SJSA1 (cell line): ENCODE measurements around the gene SNRK. TPM values are rescaled to one million over a fixed set of nuclear protein-coding genes. Genes with fewer than 3 reads are reported as not detected.

Experiments
- DNase-seq, 2 experiments: peaks; one replicate each; pipeline ENCODE4 v3.0.0-alpha.2; 2015 to 2020; ENCODE audit warnings: low spot score in 2 of 2, low read depth in 1 of 2
- H3K27ac ChIP-seq: fragments of 250-450 bp; sonication (Bioruptor Pico); 2 replicates; pipeline ENCODE4 v1.5.1; 2020; ENCODE audit warnings: mild to moderate bottlenecking, moderate library complexity
- H3K27me3 ChIP-seq: fragments of 250-450 bp; sonication (Bioruptor Pico); replicated peaks from 2 replicates; pipeline ENCODE4 v1.5.1; 2020; ENCODE audit warnings: mild to moderate bottlenecking, moderate library complexity
- H3K36me3 ChIP-seq: fragments of 250-450 bp; sonication (Bioruptor Pico); 2 replicates; pipeline ENCODE4 v1.5.1; 2020; ENCODE audit warnings: mild to moderate bottlenecking
- H3K4me1 ChIP-seq: fragments of 250-450 bp; sonication (Bioruptor Pico); replicated peaks from 2 replicates; pipeline ENCODE4 v1.6.1; 2021; ENCODE audit warnings: mild to moderate bottlenecking
- H3K4me3 ChIP-seq: fragments of 250-450 bp; sonication (Bioruptor Pico); 2 replicates; pipeline ENCODE4 v1.5.1; 2020; ENCODE audit warnings: mild to moderate bottlenecking
- H3K9me3 ChIP-seq: fragments of 250-450 bp; sonication (Bioruptor Pico); replicated peaks from 2 replicates; pipeline ENCODE4 v1.5.1; 2020; ENCODE audit warnings: mild to moderate bottlenecking
- total RNA-seq: library from RNA; depleted of rRNA; stranded (reverse); fragments of >200 nt; shearing (Covaris generic); gene quantifications from 2 replicates; pipeline ENCODE4 v1.2.3, GENCODE V29; 2014

SNRK gene
- total RNA-seq, 1 experiment from 2014 or later = 14.8 TPM

DNA sequence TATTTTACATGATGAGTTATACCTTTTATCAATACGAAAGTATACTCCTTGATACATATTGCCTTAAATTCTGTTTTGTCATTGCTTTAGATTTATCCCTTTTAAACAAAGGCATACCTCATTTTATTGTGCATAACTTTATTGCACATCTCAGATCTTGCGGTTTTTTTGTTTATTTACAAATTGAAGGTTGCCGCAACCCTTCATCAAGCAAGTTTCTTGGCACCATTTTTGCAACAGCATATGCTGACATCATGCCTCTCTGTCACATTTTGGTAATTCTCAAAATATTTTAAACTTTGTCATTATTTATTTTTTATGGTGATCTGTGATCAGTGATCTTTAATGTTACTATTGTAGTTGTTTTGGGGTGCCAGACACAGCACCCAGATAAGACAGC, 20.9 kb downstream of the SNRK start:
- no peaks in the 10 kb centered on the region for H3K9me3 ChIP-seq
- no peaks in the 10 kb centered on the region for H3K4me1 ChIP-seq
- peaks cover 21% of the 10 kb centered on the region for H3K36me3 ChIP-seq
- no peak overlapping the region for H3K4me3 ChIP-seq
- no peak overlapping the region for H3K27ac ChIP-seq
- no peak for DNase-seq
- H3K27me3 ChIP-seq = no peaks in the 10 kb centered on the region

DNA sequence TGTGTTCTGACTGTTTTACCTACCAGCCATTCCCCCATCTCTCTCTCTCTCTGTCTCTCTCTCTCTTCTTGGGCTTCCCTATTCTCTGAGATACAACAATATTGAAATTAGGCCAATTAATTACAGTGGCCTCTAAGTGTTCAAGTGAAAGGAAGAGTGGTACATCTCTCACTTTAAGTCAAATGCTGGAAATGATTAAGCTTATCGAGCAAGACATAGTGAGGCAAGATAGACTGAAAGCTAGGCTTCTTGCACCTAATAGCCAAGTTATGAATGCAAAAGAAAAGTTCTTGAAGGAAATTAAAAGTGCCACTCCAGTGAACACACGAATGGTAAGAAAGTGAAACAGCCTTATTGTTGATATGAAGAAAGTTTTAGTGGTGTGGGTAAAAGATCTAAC, 21.3 kb downstream of the SNRK start:
- no peak overlapping the region for H3K27ac ChIP-seq
- no peaks in the 10 kb centered on the region for H3K9me3 ChIP-seq
- H3K4me3 ChIP-seq = no peak overlapping the region
- H3K36me3 ChIP-seq = peaks cover 21% of the 10 kb centered on the region
- no peaks in the 10 kb centered on the region for H3K27me3 ChIP-seq
- no peaks in the 10 kb centered on the region for H3K4me1 ChIP-seq
- DNase-seq = no peak

DNA sequence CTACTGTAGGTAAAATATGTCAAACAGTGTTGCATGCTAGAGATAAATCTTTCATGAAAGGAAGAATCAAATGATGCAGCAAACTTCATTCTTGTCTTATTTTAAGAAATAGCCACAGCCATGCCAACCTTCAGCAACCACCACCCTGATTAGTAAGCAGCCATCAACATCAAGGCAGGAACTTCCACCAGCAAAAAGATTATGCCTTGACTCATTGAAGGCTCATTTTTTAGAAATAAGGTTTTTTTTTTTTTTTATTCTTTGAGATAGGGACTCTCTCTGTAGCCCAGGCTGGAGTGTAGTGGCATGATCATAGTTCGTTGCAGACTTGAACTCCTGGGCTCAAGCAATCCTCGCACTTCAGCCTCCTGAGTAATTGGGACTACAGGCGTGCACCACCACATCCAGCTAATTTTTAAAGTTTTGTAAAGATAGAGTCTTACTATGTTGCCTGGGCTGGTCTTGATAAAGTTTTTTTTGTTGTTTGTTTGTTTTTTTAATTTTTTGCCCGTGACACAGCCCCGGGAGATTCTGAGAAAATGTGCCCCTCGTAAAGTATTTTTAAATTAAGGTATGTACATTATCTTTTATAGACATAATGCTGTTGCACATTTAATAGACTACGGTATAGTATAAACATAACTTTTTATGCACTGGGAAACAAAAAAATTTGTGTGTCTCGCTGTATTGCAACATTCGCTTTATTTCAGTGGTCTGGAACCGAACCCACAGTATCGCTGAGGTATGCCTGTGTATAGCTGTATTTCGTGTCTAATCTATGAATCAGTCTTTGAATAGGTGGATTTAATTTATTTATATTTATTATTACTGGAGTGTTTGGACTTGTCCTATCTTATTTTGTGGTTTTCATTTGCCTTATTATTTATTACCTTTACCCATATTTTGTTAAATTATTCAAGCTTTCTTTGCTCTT, 23.3 kb downstream of the SNRK start:
- Histone ChIP-seq H3K4me3 (no peak overlapping the region), H3K4me1 (no peaks in the 10 kb centered on the region), H3K27ac (no peak overlapping the region), H3K36me3 (peaks cover 8% of the 10 kb centered on the region), H3K27me3 (no peaks in the 10 kb centered on the region), H3K9me3 (no peaks in the 10 kb centered on the region)
- no peak for DNase-seq

DNA sequence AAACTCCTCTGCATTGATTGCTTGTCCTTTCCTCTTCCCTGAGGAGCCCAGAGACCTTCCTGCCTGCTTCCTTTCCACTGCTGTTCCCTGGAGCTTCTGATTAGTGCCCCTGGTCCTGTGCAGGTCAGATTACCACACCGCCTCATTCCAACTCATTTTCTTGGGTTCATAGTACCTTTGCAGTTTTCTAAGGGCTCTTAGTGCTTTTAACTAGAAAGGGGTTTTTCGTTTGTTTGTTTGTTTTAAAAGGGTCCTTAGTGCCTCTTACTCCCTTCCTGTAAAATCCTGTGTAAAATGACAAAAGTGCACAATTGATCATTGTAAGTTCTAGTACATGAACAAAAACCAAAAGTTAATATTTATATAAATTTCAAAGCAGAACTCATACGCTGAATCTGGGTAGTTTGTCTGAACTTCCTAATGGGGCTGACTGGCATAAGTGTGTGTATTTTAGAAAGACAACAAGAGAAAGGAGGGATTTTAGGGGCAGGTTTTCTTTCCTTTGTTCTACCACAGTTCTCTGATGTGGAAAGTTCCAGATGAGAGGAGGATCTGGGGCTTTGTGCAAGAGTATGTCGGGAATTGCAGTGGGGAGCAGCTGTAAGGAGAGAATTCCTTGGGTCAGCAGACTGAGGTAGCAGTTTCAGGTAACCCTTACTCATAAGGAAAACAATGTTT, 30.6 kb downstream of the SNRK start:
- no peak for DNase-seq
- H3K27ac ChIP-seq = no peak overlapping the region
- H3K9me3 ChIP-seq = no peaks in the 10 kb centered on the region
- H3K36me3 ChIP-seq = no peaks in the 10 kb centered on the region
- no peak overlapping the region for H3K4me3 ChIP-seq
- H3K4me1 ChIP-seq = no peaks in the 10 kb centered on the region
- no peaks in the 10 kb centered on the region for H3K27me3 ChIP-seq

DNA sequence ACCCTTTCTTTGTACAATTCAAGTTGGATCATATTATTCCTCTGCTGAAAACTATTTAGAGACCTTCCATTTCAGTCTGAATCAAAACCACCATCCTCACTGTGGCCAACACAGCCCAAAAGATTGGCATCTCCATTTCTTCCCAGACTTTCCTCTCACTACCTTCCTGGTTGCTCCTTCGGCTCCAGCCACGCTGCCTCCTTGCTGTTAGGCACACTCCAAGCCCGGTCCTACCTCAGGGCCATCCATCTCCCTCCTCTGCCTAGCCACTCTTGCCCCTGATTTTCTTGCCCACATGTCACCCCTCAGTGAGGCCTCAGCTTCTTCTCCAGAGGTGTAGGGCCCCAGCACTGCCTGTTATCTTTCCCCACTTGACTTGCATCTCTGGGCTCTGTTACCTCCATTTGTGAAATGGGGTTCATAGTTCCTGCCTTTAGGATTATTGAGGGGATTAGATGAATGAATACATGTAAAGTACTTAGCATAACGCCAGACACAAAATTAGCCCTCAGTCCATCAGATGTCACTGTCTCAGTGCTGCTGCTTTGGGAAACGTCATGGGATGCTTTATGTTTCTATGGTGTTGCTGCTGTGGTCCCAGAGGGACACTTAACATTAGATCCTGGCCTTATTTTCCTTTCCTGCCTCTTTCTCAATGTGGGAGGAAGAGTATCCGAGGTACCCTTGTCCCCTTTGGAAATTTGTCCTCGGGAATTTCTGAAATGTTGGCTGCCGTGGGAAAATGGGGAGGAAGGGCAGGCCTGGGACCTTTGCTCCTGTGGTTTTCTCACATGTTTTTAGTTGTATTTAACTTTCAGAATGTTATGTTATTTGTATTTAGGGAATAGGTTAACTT, 31.3 kb downstream of the SNRK start:
- no peak for DNase-seq
- no peak overlapping the region for H3K4me3 ChIP-seq

DNA sequence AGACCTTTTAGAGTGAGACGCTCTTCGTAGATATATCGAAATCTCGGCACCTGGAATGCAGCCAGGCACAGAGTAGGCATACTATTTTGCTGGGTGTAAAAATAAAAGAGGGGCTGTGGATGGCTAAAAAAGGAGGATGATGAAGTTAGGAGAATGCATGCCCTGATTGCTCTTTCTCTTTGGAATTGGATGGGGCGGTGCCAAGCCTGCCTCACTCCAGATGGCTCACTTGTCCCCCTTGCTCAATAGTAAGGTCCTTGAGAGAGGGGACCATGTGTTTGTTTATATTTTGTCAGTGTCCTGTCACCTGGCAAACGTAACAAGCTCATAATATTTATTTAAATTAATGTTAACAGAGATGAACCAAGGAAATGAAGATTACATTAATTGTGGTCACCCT, 33.0 kb downstream of the SNRK start:
- DNase-seq = no peak
- Histone ChIP-seq H3K4me3 (no peak overlapping the region), H3K36me3 (0 out of 2 replicates have a peak, but pooled peaks cover 3% of the 10 kb centered on the region), H3K27me3 (no peaks in the 10 kb centered on the region), H3K9me3 (no peaks in the 10 kb centered on the region), H3K27ac (no peak overlapping the region), H3K4me1 (no peaks in the 10 kb centered on the region)

More for the DNA sequence above, 31.3 kb downstream of the SNRK start:
- H3K27me3 ChIP-seq = no peaks in the 10 kb centered on the region
- H3K36me3 ChIP-seq = no peaks in the 10 kb centered on the region
- H3K9me3 ChIP-seq = no peaks in the 10 kb centered on the region
- no peaks in the 10 kb centered on the region for H3K4me1 ChIP-seq
- H3K27ac ChIP-seq = no peak overlapping the region

GRCh38 chr3:43319794-43320193, 33.5 kb downstream of the SNRK start:
- Histone ChIP-seq H3K27me3 (no peaks in the 10 kb centered on the region), H3K4me3 (no peak overlapping the region), H3K27ac (no peak overlapping the region), H3K9me3 (no peaks in the 10 kb centered on the region), H3K36me3 (0 out of 2 replicates have a peak, but pooled peaks cover 3% of the 10 kb centered on the region), H3K4me1 (no peaks in the 10 kb centered on the region)
- no peak for DNase-seq

DNA sequence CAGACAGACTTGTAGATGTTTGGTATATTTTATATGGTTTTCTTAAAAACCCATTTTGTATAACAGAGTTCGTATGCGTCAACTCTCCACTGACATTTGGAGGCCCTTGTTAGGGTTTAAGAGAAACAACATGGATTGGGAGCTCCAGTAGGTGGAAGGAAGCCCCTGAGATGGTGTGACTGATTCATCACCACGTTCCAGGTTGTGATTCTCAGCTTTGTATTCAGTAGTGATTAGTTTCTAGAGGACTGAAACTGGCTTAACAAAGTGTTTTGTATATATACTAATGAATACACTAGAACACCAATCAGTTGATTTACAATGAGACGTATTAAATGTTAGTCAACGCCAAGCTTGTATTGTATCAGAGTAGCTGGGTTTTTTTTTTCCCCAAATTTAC, 33.9 kb downstream of the SNRK start:
- 0 out of 2 replicates have a peak, but pooled peaks cover 3% of the 10 kb centered on the region for H3K36me3 ChIP-seq
- H3K4me1 ChIP-seq = no peaks in the 10 kb centered on the region
- DNase-seq = no peak
- no peaks in the 10 kb centered on the region for H3K27me3 ChIP-seq
- no peak overlapping the region for H3K4me3 ChIP-seq
- no peaks in the 10 kb centered on the region for H3K9me3 ChIP-seq
- no peak overlapping the region for H3K27ac ChIP-seq

DNA sequence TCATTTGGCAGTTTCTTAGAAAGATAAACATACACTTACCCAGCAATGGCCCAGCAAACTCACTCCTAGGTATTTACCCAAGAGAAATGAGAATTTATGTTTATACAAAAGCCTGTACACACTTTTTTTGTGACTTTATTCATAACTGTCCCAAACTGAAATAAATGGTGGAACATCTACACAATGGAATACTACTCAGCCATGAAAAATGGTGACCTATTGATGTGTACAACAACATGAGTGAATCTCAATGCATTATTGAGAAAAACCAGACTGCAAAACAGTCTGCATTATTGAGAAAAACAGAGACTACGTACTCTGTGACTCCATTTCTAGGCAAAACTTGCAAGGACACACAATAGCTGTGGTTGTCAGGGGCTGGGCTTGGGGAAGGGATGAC, 37.2 kb downstream of the SNRK start:
- DNase-seq = no peak
- no peak overlapping the region for H3K27ac ChIP-seq
- H3K27me3 ChIP-seq = no peaks in the 10 kb centered on the region
- H3K4me1 ChIP-seq = no peaks in the 10 kb centered on the region
- H3K9me3 ChIP-seq = no peaks in the 10 kb centered on the region
- H3K4me3 ChIP-seq = no peak overlapping the region
- 0 out of 2 replicates have a peak, but pooled peaks cover 3% of the 10 kb centered on the region for H3K36me3 ChIP-seq

- Histone ChIP-seq H3K36me3 (0 out of 2 replicates have a peak, but pooled peaks cover 3% of the 10 kb centered on the region), H3K27ac (no peak overlapping the region), H3K4me3 (no peak overlapping the region), H3K27me3 (no peaks in the 10 kb centered on the region), H3K9me3 (no peaks in the 10 kb centered on the region), H3K4me1 (peaks cover 13% of the 10 kb centered on the region)
- no peak for DNase-seq
Measured at GRCh38 chr3:43326891-43327581, 40.7 kb downstream of the SNRK start.

DNA sequence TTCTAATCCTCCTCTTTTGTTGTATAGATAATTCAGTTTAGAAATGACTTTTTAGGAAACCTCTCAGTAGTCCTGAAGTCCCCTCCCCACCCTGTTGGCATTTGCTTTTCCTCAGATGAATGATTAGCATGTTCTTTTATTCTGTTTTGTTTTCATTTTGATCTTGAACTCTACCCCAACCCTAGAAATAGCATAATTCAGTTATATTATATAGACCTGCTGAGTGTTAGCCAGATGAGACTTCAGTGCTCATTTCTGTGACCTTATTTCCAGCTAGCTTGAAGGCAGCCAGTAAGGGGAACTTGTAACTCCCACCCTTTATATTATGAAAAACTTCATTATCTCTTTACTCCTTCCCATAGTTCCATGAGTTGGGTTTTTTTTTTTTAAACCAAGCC, 41.2 kb downstream of the SNRK start:
- no peak overlapping the region for H3K4me3 ChIP-seq
- H3K36me3 ChIP-seq = peaks cover 8% of the 10 kb centered on the region; the same call in 1 of the 2 replicates
- no peaks in the 10 kb centered on the region for H3K27me3 ChIP-seq
- no peak for DNase-seq
- no peaks in the 10 kb centered on the region for H3K9me3 ChIP-seq
- no peak overlapping the region for H3K27ac ChIP-seq
- peaks cover 13% of the 10 kb centered on the region for H3K4me1 ChIP-seq

DNA sequence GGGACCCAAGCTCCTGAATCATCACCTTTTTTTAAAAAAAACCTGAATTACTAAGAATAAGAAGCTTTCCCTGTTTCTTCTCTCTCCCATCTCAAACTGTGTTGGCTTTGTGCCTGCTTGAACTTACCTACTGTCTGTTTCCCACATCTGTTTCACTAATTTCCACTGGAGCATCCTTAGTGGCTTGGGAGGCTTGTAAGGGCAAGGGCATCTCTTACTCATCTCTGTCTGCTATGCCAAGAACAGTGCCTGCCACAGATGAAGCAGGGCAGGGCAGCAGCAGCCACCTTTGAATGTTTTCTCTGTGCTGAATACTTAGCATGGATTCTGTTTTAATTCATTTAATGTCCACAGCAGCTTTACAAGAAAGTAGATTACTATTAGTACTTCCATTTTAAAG, 42.3 kb downstream of the SNRK start:
- Histone ChIP-seq H3K4me3 (no peak overlapping the region), H3K27ac (no peak overlapping the region), H3K4me1 (peaks cover 13% of the 10 kb centered on the region), H3K36me3 (peaks cover 6% of the 10 kb centered on the region; the same call in 1 of the 2 replicates), H3K9me3 (no peaks in the 10 kb centered on the region), H3K27me3 (no peaks in the 10 kb centered on the region)
- no peak for DNase-seq

DNA sequence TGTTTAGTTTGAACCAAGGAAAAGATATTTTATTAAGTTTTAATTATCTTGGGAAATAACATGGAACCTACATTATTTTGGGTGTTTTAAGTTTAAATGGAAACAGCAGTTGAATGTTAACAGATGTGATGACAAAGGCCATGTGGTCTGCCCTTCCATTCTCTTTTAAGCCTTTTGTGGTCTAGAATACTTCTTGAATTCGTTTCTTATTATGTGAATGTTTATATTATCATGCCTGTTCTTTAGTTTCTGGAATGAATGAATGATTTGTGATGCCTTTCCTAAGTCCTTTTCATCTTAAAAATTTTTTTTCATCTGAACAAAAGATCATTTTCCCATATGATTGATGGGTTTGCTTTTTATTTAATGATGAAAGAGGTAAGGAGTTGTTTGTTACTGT, 44.6 kb downstream of the SNRK start:
- Histone ChIP-seq H3K27me3 (no peaks in the 10 kb centered on the region), H3K9me3 (no peaks in the 10 kb centered on the region), H3K4me3 (no peak overlapping the region), H3K36me3 (peaks cover 18% of the 10 kb centered on the region), H3K4me1 (peaks cover 13% of the 10 kb centered on the region), H3K27ac (no peak overlapping the region)
- peak in 1 of 2 experiments; percentile 27 for DNase-seq
